Astrocyte (in vitro differentiated cells and primary cell): ENCODE results near the gene PDE9A.

ENCODE experiments used
- EZH2 ChIP-seq: IDR thresholded peaks from 2 replicates; pipeline ENCODE4 v1.6.1; 2012; ENCODE audit warnings: mild to moderate bottlenecking, low read length, inconsistent platforms; ENCODE audit not compliant: insufficient read depth
- TF ChIP-seq, protein P1 (sequence below): IDR thresholded peaks from 2 replicates; pipeline ENCODE4 v1.5.1; 2011; ENCODE audit warnings: low read depth, mild to moderate bottlenecking, inconsistent platforms, low read length, moderate library complexity; ENCODE audit not compliant: insufficient read depth

GRCh38 chr21:42653231-42654061 is at the start of gene PDE9A:
- TF ChIP-seq, protein P1, sequence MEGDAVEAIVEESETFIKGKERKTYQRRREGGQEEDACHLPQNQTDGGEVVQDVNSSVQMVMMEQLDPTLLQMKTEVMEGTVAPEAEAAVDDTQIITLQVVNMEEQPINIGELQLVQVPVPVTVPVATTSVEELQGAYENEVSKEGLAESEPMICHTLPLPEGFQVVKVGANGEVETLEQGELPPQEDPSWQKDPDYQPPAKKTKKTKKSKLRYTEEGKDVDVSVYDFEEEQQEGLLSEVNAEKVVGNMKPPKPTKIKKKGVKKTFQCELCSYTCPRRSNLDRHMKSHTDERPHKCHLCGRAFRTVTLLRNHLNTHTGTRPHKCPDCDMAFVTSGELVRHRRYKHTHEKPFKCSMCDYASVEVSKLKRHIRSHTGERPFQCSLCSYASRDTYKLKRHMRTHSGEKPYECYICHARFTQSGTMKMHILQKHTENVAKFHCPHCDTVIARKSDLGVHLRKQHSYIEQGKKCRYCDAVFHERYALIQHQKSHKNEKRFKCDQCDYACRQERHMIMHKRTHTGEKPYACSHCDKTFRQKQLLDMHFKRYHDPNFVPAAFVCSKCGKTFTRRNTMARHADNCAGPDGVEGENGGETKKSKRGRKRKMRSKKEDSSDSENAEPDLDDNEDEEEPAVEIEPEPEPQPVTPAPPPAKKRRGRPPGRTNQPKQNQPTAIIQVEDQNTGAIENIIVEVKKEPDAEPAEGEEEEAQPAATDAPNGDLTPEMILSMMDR = no peak
- TF ChIP-seq EZH2 = no peak
